HFF-Myc (cell line): ENCODE results near the gene HTT.

ENCODE experiments used
- DNase-seq: peaks from one replicate; pipeline ENCODE4 v3.0.0-alpha.2; 2011; ENCODE audit warnings: low read depth; ENCODE audit errors: extremely low read depth
- H3K4me3 ChIP-seq: replicated peaks from 2 replicates; pipeline ENCODE4 v1.5.1; 2011; ENCODE audit warnings: low read depth, mild to moderate bottlenecking, control low read depth, low read length
- CTCF ChIP-seq: IDR thresholded peaks from 2 replicates; pipeline ENCODE4 v1.5.1; 2012; ENCODE audit warnings: mild to moderate bottlenecking, low read depth, low read length, control low read depth; ENCODE audit errors: missing control alignments

HTT gene

GRCh38 chr4:3121110-3121509 is 46.6 kb downstream of the HTT start:
- no peak for DNase-seq
- TF ChIP-seq CTCF, result no peak
- no peak overlapping the region for H3K4me3 ChIP-seq

- TF ChIP-seq CTCF, result no peak
- DNase-seq, result no peak
- H3K4me3 ChIP-seq, result no peak overlapping the region
Measured at GRCh38 chr4:3121596-3121995, 47.1 kb downstream of the HTT start.

DNA sequence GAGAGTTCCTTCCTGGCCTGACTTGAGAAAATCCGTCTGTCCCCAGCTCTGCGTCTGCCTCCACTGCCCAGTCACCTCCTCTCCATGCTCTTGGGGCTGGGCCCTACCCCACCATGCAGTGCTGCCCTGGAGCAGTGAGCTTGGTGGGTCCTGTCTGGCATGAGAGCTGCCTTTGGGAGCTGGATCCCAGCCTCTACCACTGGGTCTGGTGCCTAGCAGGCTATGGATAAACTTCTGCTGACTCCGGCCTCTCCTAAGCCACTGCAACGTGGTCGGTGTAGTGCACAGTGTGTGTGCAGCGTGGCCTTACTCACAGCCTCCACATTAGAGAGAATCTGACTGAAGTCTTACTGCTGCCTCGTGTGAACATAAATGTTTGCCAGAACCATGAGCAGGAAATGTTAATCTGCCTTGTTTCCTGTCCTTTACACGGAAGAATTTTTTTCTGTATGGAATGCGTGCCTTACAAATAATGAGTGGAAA is 47.6 kb downstream of the HTT start:
- TF ChIP-seq CTCF, result no peak
- H3K4me3 ChIP-seq, result no peak overlapping the region
- DNase-seq, result no peak

DNA sequence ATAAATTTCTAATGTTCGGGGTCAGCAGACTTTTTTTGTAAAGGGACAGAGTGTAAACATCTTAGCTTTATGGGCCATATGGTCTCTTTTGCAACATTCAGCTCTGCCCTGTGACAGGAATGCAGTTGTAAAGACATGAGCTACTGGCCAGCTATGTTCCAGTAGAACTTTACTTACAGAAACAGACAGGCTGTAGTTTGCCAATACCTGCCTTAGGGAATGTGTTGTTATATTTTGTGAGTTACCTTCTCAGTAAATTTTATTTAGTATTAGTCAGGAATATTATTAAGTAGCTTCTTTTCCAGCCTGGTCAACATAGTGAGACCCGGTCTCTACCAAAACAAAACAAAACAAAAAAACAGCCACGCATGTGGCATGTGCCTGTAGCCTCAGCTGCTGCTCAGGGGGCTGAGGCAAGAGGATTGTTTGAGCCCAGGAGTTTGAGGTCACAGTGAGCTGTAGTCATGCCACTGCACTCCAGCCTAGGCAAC is 48.7 kb downstream of the HTT start:
- H3K4me3 ChIP-seq, result no peak overlapping the region
- DNase-seq, result no peak
- TF ChIP-seq CTCF, result no peak

DNA sequence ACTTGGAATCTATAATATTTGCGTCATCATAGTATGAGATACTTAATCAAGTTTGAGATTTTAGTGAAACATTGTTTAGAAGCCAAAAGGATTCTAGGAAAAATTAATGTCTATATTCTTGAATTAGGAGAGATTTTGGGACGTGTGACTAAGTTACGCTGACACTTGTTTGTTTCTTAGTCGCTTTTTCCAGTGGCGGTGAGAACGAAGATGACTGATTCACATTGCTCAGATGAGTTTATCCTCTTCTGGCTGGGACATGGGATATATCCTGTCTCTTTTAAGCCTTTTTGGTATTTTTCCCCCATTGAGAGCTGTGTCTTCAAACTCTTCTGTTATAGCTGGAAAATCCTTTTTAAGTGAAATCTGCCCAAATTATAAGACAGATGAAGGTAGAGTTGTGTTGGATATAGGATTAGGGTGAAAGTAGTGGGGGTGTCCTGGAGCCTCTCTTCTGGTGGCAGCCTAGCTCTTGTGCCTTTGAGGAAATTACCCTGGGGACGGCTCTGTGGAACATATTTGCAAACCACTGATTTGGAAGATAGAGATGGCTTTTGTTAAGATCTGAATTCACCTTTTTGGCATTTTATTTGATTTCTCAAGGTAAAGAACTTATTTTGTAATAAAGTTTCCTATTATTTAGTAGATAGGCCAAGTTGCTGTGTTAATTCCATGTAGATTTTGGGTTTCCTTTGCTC is 49.7 kb downstream of the HTT start:
- no peak overlapping the region for H3K4me3 ChIP-seq
- no peak for TF ChIP-seq CTCF

GRCh38 chr4:3127112-3127511 is 52.6 kb downstream of the HTT start:
- no peak for TF ChIP-seq CTCF
- DNase-seq, result no peak
- no peak overlapping the region for H3K4me3 ChIP-seq

More for the DNA sequence above, 49.7 kb downstream of the HTT start:
- no peak for DNase-seq
